ENCODE results near the gene MT1HL1. TPM values are rescaled to one million over a fixed set of nuclear protein-coding genes. Genes with fewer than 3 reads are reported as not detected.

Gene MT1HL1
- not detected for total RNA-seq
- long read RNA-seq = 0 reads

DNA sequence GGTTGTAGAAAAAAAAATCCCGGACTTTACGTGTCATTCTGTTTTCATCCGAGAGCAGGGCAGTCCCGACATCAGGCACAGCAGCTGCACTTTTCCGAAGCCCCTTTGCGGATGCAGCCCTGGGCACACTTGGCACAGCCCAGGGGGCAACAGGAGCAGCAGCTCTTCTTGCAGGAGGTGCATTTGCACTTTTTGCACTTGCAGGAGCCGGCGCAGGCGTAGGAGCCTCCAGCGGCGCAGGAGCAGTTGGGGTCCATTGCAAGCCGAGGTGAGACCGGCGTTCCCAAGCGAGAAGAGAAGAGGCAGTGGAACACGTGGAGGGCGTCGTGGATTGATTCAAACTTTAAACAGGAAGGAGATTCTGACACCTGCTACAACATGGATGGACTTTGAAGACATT is at the start of gene MT1HL1:
TSS of gene MT1HL1 (minus strand) at position 326 of the 400 bp plus-strand sequence. CDS start at position 257, 69 bp downstream.
- DNase-seq (no peak), ATAC-seq (no peak)
- intact Hi-C loops (cut with DNase I, micrococcal nuclease) = no loop called here

GRCh38 chr1:237050915-237051314 is 46.7 kb upstream of the MT1HL1 start:
- no peak for ATAC-seq
- intact Hi-C loops (cut with DNase I, micrococcal nuclease) = no loop called here
- DNase-seq = no peak

GRCh38 chr1:237050185-237050584 is 45.9 kb upstream of the MT1HL1 start:
- ATAC-seq = no peak
- no peak for DNase-seq
- intact Hi-C loops (cut with DNase I, micrococcal nuclease) = no loop called here

DNA sequence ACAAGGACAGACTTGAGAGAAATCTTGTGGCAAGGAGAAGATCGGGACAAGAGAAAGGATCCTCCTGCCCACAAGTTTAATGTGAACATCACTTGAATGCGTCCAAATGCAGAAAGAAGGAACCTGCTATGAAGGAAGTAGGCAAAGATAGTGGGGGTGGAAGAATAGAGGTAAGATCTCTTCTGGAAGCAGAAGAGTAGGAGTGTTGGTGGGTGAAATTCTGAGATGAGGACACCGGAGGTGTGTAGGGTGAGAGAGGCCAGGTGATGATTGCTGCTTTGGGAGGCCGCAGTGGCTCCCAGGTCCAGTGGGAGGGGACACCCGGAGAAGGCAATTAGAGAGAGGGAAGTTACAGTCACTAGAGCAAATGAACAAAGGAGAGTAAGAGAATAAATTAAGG is 44.6 kb upstream of the MT1HL1 start:
- ATAC-seq = no peak
- no peak for DNase-seq
- intact Hi-C loops (cut with DNase I, micrococcal nuclease) = loop anchor here in 1 of 2 donors (10.0 kb wide), 1 partner anchor 336 kb away; no protein-coding TSS in a partner anchor

DNA sequence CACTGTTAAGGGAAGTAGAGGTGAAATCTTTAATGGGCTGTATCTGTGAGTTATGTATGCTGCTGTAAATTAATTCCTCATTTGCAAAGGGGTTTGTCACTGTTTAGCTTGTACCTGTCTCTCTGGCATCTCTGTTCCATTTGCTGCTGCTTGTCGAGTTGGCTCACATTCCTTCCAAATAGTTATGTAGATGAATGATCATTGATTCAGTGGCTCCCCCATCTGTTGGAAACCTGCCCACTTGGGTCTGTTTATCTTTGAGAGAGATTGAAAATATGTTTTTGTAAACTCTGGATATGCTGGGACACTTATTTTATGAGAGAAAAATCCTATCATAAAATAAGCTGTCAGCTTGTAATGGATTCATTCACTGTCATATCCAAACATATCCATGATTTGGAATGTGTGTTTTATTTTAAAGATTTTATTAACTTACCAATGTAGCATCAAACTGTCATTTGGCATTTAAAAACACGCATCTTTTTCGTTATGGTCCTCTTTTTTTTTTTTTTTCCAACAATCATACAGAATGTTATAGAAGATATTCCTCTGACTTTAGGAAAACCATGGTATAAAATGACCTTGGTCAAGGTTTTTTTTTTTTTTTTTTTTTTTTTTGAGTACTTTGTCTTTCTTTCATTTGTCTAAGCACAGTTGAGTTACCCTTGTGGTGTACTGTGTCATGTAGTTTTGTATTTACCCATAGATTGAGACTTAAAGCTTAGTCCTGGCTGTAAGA is 41.2 kb upstream of the MT1HL1 start:
- DNase-seq = no peak
- intact Hi-C loops (cut with DNase I, micrococcal nuclease) = loop anchor here in 1 of 2 donors (10.0 kb wide), 1 partner anchor 339 kb away; no protein-coding TSS in a partner anchor
- ATAC-seq = no peak

DNA sequence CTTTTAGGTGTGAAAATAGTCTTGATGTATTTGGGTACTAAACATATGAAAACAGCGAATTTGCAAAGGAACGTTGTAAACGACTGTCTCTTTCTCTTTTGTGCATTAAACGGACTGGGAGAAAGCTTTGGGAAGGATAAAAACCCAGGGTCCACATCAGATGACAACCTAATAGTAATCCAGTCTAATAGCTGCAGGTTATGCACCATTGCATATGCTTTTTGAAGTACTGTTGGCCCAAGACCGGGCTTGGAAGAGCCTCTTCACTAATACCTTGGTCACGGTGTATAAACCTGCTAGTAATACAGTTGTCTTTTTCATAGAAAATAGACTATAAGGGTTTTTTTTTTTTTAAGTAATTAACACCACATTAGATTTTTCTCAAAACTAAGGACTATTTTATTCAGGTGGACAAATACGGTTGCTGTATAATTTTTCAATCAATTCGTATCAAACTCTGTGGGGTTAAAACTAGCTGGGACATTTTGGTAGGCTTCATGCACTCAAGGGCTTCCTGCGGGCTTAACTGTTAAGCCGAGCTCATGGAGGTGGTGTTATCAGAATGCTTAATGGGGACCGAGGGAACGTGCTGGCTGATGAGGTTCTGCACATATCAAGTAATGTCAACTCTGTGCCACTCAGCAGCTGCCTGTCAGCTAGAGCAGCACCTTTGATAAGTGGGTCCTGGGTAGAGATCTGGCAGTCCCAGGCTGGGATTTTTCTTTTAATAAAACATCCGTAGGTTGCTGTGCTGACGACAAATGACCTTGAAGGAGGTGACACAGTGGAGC is 39.8 kb upstream of the MT1HL1 start:
- DNase-seq (no peak), ATAC-seq (no peak)
- intact Hi-C loops (cut with DNase I, micrococcal nuclease) = loop anchor here in 1 of 2 donors (10.0 kb wide), 1 partner anchor 341 kb away; no protein-coding TSS in a partner anchor

DNA sequence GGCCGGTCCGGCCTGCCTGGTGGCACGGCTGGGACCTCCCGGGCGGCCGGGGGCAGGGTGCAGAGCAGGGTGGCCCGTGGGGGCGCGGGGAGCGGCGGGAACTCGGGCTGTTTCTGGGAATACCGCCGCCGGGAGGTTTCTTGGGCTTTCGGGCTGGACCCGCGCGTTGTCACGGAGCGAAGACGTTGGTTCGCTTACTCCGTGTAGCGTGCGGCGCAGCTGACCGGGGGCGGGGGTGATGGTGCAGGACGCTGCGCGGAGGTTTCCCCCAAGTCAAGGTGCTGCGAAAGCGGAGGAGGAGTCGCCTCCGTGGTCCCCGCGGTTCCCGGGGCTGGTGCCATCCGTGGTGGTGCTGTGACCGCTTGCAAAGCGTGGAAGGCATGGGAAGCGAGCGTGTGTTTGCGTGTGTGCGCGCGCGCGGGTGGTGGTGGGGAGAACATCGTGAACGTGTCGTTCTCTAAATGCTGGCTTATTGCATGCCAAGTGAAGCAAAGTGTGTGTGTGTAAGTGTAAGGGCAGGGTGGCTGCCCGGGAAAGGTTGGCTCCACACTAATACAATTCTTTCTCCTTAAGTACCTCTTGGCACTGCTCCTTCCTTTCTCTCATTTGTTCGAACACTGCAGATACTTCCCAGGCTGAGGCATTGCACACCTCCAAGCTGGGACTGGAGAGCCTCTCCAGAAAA is 38.8 kb upstream of the MT1HL1 start:
- ATAC-seq = no peak
- no peak for DNase-seq
- intact Hi-C loops (cut with DNase I, micrococcal nuclease) = loop anchor here in 1 of 2 donors (10.0 kb wide), 1 partner anchor 342 kb away; no protein-coding TSS in a partner anchor

GRCh38 chr1:237042526-237042891 is 38.3 kb upstream of the MT1HL1 start:
- DNase-seq (no peak), ATAC-seq (no peak)
- intact Hi-C loops (cut with DNase I, micrococcal nuclease) = loop anchor here in 1 of 2 donors (10.0 kb wide), 1 partner anchor 342 kb away; no protein-coding TSS in a partner anchor

DNA sequence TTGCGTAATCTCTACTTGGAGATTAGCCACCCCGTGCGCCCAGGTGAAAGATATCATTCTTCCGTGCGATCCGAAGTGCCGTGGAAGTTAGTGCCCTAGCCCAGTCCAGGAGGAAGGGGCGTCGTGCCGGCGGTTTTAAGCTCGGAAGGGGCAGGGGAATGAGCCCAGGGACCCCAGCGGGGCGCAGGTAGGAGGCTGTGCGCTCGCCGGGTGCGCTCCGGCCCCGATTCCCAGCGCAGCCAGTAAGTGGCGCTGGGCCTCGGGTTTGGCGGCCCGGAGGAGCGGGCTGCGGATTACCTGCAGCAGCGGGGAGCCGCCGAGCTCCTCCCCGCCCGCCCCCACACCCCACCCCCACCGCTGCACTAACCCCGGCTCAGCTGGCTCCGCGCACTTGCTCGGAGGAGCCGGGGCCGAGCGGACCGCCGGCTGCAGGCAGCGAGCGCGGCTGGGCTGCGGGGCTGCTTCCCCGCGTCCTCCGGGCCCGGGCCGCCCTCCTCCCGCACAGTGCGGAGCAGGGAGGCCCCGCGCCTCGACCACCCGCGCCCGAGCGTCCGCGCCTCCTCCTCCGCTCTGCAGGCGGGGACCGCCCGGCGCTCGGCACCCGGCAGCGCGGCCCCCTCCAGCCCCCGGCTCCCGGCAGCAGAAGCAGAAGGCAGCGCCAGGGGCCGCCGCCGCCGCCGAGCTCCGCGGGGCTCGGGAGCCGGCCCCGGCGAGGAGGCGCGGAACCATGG is 37.7 kb upstream of the MT1HL1 start, which contains the start of gene RYR2:
TSS of gene RYR2 (plus strand) at position 390 of the 731 bp plus-strand sequence. CDS start at position 728, 338 bp downstream.
- intact Hi-C loops (cut with DNase I, micrococcal nuclease) = loop anchor here in 1 of 2 donors (10.0 kb wide), 1 partner anchor 343 kb away; no protein-coding TSS in a partner anchor
- ATAC-seq = peak; percentile 40
- no peak for DNase-seq

DNA sequence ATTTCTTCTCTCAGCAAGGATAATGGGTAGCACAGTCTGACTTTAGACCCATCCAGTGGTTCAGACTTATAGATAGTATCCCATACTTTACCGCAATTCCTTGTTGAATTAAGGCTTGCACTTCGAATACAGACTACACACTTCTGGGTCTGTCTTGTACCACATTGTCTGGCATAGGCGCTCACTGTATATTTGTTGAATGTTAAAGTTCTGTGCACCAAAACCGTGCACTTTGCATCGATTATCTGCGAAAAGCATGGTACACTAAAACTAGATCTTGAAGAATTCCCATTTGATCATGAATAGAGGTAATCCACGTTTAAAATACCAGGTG is 37.2 kb upstream of the MT1HL1 start:
- intact Hi-C loops (cut with DNase I, micrococcal nuclease) = loop anchor here in 1 of 2 donors (10.0 kb wide), 1 partner anchor 343 kb away; no protein-coding TSS in a partner anchor
- ATAC-seq (no peak), DNase-seq (no peak)

DNA sequence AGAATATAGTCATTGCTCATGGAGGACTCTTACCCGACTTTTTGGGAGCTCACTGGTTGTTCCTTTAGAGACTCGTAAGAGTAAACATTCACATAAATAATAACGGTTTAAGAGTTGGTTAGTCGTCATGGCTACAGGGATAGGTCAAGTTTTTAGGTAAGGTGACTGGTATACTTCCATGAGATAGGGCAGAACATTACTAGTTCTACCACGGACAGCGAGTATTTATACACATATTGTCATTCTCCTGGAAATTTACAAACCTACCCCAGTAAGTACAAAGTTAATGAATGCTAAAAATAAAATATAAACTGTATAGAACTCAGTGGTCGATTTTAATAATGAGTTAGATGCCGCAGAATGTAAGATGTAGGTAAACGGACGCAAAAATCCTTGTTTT is 36.6 kb upstream of the MT1HL1 start:
- DNase-seq (no peak), ATAC-seq (no peak)
- intact Hi-C loops (cut with DNase I, micrococcal nuclease) = loop anchor here in 1 of 2 donors (10.0 kb wide), 1 partner anchor 344 kb away; no protein-coding TSS in a partner anchor

- DNase-seq (no peak), ATAC-seq (no peak)
- intact Hi-C loops (cut with DNase I, micrococcal nuclease) = no loop called here
Measured at GRCh38 chr1:237038211-237038610, 34.0 kb upstream of the MT1HL1 start.

DNA sequence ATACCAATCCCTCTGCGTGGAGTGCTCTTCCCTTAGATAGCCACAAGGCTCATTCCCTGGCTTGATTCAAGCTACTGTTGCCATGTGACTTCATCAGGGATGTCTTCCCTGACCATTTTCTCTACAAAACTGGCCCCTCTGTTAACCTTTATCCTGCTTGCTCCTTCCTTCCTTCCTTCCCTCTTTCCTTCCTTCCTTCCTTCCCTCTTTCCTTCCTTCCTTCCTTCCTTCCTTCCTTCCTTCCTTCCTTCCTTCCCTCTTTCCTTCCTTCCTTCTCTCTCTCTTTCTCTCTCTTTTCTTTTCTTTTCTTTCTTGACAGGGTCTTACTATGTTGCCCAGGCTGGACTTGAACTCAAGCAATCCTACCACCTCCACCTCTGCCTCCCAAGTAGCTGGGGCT is 31.5 kb upstream of the MT1HL1 start:
- ATAC-seq (no peak), DNase-seq (no peak)
- intact Hi-C loops (cut with DNase I, micrococcal nuclease) = no loop called here

- ATAC-seq (no peak), DNase-seq (no peak)
- intact Hi-C loops (cut with DNase I, micrococcal nuclease) = no loop called here
Measured at GRCh38 chr1:237033804-237034203, 29.6 kb upstream of the MT1HL1 start.

GRCh38 chr1:237033061-237033460 is 28.8 kb upstream of the MT1HL1 start:
- DNase-seq (no peak), ATAC-seq (no peak)
- intact Hi-C loops (cut with DNase I, micrococcal nuclease) = no loop called here

DNA sequence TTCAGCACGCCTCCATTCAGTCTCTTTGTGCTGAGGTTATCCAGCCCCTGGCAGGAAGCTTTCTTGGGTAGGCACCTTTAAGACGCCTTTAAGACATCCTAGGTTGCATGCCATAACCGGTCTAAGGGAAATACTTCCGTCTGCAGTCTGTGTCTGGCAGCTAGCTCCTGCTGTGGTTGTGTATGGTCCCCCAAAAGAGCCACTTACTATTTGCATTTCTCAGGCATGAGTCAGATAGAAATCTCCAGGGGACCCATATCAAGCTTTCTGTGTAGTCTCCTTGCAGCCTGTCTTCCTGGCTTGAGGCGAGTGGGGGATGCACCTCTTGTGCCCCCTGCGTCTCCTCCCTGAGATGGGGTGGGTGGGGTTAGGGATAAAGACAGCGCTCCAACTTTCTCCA is 27.8 kb upstream of the MT1HL1 start:
- DNase-seq (no peak), ATAC-seq (no peak)
- intact Hi-C loops (cut with DNase I, micrococcal nuclease) = no loop called here

DNA sequence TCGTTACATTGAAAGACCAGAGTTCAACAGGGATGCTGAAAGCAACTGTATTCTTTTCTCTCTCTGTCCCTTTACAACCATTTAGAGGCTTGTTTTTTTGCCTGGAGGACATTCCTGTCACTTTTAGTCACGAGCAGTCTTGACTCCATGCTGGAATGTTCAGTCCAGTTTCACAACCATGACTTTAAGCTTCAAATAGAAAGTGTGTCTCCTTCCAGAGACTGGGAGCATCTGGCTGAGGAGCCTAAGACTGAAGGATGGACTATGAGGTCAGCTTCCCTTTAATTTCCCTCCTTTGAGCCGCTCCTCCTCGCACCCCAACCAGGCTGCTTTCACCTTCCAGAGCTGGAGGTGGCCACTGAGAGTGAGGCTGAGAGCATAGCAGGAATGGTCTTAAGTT is 27.2 kb upstream of the MT1HL1 start:
- DNase-seq (no peak), ATAC-seq (no peak)
- intact Hi-C loops (cut with DNase I, micrococcal nuclease) = no loop called here

DNA sequence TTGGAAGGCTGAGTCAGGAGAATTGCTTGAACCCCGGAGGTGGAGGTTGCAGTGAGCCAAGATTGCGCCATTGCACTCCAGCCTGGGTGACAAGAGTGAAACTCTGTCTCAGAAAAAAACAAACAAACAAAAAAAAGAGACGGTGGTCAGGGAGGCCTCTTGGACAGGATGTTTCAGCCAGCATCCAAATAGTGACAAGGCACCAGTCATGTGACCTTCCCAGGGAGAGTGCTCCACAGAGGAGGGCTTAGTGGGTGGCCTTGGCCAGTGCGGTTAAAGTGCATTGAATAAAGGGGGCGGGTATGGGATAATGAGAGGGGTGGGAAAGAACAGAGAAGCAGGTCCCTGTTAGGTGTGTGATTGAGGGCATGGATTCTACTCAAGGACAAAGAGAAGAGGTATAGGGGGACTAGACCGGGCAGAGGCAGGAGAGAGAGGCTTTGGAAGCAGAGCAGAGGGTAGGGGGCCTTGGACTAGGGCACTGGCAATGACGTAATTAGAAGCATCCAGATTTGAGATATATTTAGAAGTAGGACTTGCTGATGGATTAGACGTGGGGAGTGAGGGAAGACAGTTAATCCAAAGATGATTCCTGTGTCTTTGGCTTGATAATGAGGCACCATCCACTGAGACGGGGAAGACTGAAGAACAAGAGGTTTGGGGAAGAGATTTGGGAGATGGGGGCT is 25.8 kb upstream of the MT1HL1 start:
- ATAC-seq (no peak), DNase-seq (no peak)
- intact Hi-C loops (cut with DNase I, micrococcal nuclease) = no loop called here

All from left colon (tissue), 2 donors.